Parathyroid adenoma (tissue), 2 donors: ENCODE data around the gene ROCK2.

Experiments used
- H2AFZ ChIP-seq: fragments of 300-600 bp; sonication (generic); one replicate; pipeline ENCODE4 v1.7.0; 2017; ENCODE audit warnings: antibody characterized with exemption, mild to moderate bottlenecking
- H3K27ac ChIP-seq: fragments of 300-600 bp; sonication (generic); one replicate; pipeline ENCODE4 v1.7.0; 2017
- H3K27me3 ChIP-seq: fragments of 300-600 bp; sonication (generic); one replicate; pipeline ENCODE4 v1.7.0; 2017; ENCODE audit warnings: low read length; ENCODE audit not compliant: control insufficient read depth, insufficient read depth
- H3K36me3 ChIP-seq: fragments of 300-600 bp; sonication (generic); one replicate; pipeline ENCODE4 v1.7.0; 2017; ENCODE audit warnings: low read length; ENCODE audit not compliant: control insufficient read depth, insufficient read depth
- H3K4me1 ChIP-seq: fragments of 300-600 bp; sonication (generic); one replicate; pipeline ENCODE4 v1.7.0; 2017; ENCODE audit warnings: control low read depth
- H3K4me2 ChIP-seq: fragments of 300-600 bp; sonication (generic); one replicate; pipeline ENCODE4 v1.7.0; 2017; ENCODE audit warnings: low read length
- H3K4me3 ChIP-seq: fragments of 300-600 bp; sonication (generic); one replicate; pipeline ENCODE4 v1.7.0; 2017; ENCODE audit warnings: low read depth, low read length
- H3K79me2 ChIP-seq: fragments of 300-600 bp; sonication (generic); one replicate; pipeline ENCODE4 v1.7.0; 2017; ENCODE audit warnings: control low read depth
- H3K9ac ChIP-seq: fragments of 300-600 bp; sonication (generic); one replicate; pipeline ENCODE4 v1.7.0; 2017; ENCODE audit warnings: mild to moderate bottlenecking
- H3K9me3 ChIP-seq: fragments of 300-600 bp; sonication (generic); one replicate; pipeline ENCODE4 v1.7.0; 2017; ENCODE audit warnings: low read length; ENCODE audit not compliant: control insufficient read depth
- CTCF ChIP-seq: fragments of 300-600 bp; sonication (generic); IDR thresholded peaks from one replicate; pipeline ENCODE4 v1.7.0; 2017; ENCODE audit warnings: antibody characterized with exemption, mild to moderate bottlenecking
- donor health status: primary hyperparathyroidism.

The ROCK2 gene

GRCh38 chr2:11344342-11344955 is at the start of gene ROCK2:
Gene ROCK2 (minus strand): TSS chr2:11344636. CDS start chr2:11344136, 500 bp downstream.
- Histone ChIP-seq H3K27me3 (no peaks in the 10 kb centered on the region), H3K9ac (peak within 1 kb of the TSS; percentile 68), H3K27ac (peak within 1 kb of the TSS; percentile 84), H3K36me3 (no peaks in the 10 kb centered on the region), H3K4me3 (peak within 1 kb of the TSS; percentile 78), H2AFZ (peak within 1 kb of the TSS; percentile 97), H3K9me3 (no peaks in the 10 kb centered on the region), H3K4me1 (peaks cover 5% of the 10 kb centered on the region), H3K79me2 (peaks cover 9% of the 10 kb centered on the region), H3K4me2 (peak within 1 kb of the TSS; percentile 95)
- TF ChIP-seq CTCF = no peak

GRCh38 chr2:11393711-11394236 is 49.3 kb upstream of the ROCK2 start:
- no peak for TF ChIP-seq CTCF
- no peak overlapping the region for H3K9ac ChIP-seq
- H3K4me1 ChIP-seq = no peaks in the 10 kb centered on the region
- H2AFZ ChIP-seq = no peak overlapping the region
- no peaks in the 10 kb centered on the region for H3K9me3 ChIP-seq
- H3K4me2 ChIP-seq = no peak overlapping the region
- H3K27me3 ChIP-seq = no peaks in the 10 kb centered on the region
- no peaks in the 10 kb centered on the region for H3K79me2 ChIP-seq
- H3K4me3 ChIP-seq = no peak overlapping the region
- peak overlapping the region; percentile 24 for H3K27ac ChIP-seq
- H3K36me3 ChIP-seq = no peaks in the 10 kb centered on the region

GRCh38 chr2:11391942-11392266 is 47.5 kb upstream of the ROCK2 start:
- Histone ChIP-seq H3K27me3 (no peaks in the 10 kb centered on the region), H3K4me1 (no peaks in the 10 kb centered on the region), H3K9ac (no peak overlapping the region), H3K79me2 (no peaks in the 10 kb centered on the region), H3K4me2 (no peak overlapping the region), H3K27ac (no peak overlapping the region), H3K9me3 (no peaks in the 10 kb centered on the region), H3K36me3 (no peaks in the 10 kb centered on the region), H2AFZ (no peak overlapping the region), H3K4me3 (no peak overlapping the region)
- TF ChIP-seq CTCF = no peak

- Histone ChIP-seq H3K27ac (no peak overlapping the region), H3K4me1 (no peaks in the 10 kb centered on the region), H3K9me3 (no peaks in the 10 kb centered on the region), H2AFZ (no peak overlapping the region), H3K79me2 (no peaks in the 10 kb centered on the region), H3K9ac (no peak overlapping the region), H3K4me3 (no peak overlapping the region), H3K36me3 (no peaks in the 10 kb centered on the region), H3K4me2 (no peak overlapping the region), H3K27me3 (no peaks in the 10 kb centered on the region)
- no peak for TF ChIP-seq CTCF
Observed at GRCh38 chr2:11390399-11390658, 45.9 kb upstream of the ROCK2 start.
